ENCODE measurements around the gene CRYZL1. TPM values are rescaled to one million over a fixed set of nuclear protein-coding genes. Genes with fewer than 3 reads are reported as not detected.
"Not testable (repeated sequence)": the region's sequence is repeated elsewhere in the genome, so short reads cannot be mapped to it uniquely, and the experiment has no call there.

The CRYZL1 gene
- total RNA-seq, 1 donor from 2014 or later: 31.8 TPM

DNA sequence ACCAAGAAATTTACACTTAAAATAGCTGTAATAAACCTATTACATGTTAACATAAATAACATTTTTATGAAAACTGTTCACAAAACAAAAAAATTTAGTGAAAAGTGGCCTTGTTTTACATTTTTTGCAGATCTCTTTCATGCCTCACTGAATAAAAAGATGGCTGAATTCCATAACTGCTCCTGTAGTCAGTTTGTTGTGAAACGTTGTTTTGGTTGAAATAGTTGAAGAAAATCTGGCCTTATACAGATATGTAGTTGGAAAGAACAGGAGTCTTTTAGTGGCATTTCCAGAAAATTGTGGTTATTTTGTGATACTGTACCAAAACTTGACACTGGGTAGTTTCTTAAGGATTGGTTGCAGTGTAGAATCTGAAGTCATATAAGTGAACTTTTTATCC lies 18.9 kb upstream of the CRYZL1 start:
- no peak for DNase-seq

DNA sequence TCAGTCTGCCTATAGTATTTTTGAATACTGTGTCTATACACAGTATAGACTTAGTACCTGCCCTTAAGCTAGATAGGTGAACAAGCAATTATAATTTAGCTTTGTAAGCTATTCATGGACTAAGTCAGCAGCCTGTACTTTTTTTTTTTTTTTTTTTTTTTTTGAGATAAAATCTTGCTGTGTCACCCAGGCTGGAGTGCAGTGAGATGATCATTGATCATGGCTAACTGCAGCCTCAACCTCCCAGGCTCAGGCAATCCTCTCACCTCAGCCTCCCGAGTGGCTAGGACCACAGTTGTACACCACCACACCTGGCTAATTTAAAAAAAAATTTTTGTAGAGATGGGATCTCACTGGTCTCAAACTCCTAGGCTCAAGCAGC lies 18.0 kb upstream of the CRYZL1 start:
- no peak for DNase-seq

- DNase-seq: no peak
Observed at GRCh38 chr21:33658919-33659567, 17.5 kb upstream of the CRYZL1 start.

- DNase-seq: peak; percentile 83
Observed at GRCh38 chr21:33657124-33657820, 15.7 kb upstream of the CRYZL1 start.

DNA sequence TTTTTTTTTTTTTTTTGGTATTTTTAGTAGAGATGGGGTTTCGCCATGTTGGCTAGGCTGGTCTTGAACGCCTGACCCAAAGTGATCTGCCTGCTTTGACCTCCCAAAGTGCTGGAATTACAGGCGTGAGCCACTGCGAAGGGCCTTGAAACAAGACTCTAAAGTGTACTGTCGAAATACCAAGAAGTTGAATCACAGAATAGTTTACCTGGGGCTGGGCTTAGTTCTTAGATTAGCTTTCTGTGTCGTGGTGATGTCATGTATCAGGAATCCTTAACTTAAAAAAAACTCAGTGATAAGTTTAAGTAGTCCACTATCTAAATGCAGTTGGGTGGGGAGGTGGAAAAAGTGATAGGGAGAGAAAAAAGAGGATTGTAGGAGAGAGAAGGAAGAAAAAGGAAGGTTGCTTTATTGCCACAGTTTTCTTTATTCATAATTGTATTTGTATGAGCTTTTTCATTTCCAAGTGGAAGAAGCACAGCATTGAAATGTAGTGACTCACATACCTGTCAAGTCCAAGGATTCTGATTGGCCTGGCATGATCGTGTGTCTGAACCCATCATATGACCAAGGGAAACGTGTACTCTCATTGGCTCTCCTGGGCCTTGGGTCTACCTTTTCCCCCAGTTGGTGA lies 14.2 kb upstream of the CRYZL1 start:
- peak; percentile 91 for DNase-seq

DNA sequence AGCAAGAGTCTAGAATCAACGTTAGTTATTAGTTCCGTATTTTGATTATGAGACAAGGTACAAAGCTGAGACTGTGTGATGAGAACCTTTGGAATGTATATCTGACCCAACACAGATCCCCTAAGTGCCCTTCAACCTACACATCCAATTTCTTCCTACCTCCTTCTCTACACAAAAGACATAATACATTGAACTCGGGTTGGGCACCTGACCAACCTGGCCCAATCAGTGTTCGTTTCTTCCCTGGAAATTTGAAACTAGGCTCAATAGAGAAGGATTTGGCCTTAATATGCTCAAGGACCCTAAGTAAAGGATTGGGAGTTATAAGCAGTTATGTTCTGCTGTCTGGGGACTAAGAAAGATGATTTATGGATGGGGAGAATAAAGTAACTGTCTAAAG lies 12.9 kb upstream of the CRYZL1 start:
- DNase-seq: no peak

- no peak for DNase-seq
Observed at GRCh38 chr21:33651965-33652680, 10.6 kb upstream of the CRYZL1 start.

GRCh38 chr21:33650929-33651509 lies 9.5 kb upstream of the CRYZL1 start:
- DNase-seq: no peak

DNA sequence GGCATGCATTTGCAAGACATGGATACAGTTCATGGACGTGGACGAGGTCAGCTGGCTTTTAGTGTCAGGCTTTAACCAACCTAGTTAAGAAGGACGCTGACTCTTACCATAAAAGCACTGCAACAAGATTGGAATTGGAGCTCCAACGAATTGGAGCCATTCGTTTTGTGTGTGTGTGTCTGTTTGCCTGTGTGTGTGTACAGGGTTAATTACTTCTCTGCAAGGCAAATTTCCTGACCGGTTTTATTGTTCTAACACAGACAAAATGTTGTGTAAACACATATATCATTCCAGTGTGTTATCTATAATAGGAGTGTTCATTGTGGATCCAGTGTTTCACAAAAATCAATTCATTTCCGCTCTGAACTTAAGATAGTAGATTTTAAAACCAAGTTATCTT lies 8.7 kb upstream of the CRYZL1 start:
- DNase-seq: no peak

DNA sequence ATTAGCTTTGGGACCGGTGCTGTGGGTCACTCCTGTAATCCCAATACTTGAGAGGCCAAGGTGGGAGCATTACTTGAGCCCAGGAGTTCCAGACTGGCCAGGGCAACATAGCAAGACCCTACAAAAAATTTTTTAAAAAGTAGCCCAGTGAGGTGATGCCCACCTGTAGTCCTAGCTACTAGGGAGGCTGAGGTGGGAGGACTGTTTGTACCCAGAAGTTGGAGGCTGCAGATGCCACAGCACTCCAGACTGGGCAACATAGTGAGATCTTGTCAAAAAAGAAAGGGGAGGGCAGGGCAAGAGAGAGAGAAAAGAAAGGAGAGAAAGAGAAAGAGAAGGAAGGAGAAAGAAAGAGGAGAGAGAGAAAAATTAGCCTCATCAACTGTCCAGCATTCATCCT lies 7.0 kb upstream of the CRYZL1 start:
- no peak for DNase-seq

GRCh38 chr21:33647587-33647986 lies 6.0 kb upstream of the CRYZL1 start:
- DNase-seq: no peak

DNA sequence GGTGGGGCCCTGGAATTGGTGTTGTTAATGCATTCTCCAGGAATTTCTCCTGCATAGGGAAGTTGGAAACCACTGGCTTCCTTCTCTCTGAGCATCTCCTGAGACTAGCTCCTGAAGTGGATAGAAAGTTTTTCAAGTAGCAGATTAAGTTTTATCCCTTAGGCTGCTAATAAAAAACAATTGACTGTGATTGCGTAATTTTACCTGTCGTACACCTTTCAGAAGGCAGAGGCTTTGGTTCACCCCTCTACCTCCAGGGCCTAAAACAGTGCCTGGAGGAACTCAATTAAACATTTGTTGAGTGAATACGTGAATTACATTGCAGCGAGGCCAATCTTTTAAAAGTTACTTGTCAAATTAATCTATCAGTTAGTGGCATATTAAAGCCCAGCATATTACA lies 4.2 kb upstream of the CRYZL1 start:
- DNase-seq: no peak

GRCh38 chr21:33644383-33645074 lies 3.0 kb upstream of the CRYZL1 start:
- DNase-seq: peak; percentile 46

DNA sequence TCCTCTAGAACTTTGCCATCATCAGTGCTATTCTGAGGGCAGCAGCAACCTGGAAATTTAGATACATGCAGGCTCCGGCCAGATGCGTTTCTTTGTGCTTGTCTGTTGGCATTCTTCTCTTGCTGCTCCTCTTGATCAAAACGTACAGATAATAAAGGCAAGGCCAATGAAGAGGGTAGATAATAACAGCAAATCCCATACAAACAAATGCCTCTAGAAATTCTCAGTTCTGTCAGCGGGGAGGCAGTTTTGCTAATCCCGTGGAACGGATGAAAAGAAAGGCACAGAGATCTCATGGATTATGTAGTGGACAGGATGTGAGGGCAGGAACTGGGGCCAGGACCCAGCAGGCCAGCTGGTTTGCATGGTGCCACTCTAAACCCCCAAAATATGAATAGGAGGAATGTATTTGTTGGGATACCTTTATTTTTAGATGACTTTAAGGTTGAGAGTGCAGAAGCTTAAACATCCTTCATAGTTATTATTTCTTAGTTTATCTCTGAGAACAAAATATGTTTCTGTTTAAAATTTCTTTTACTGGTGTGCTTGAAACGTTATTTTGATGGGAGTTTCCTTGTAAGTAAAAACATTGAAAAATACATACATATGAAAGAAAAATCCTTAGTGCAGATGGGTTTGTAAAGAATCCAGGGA lies 2.2 kb upstream of the CRYZL1 start:
- peak; percentile 50 for DNase-seq

GRCh38 chr21:33642896-33643657 lies 1.5 kb upstream of the CRYZL1 start:
- peak; percentile 54 for DNase-seq

DNA sequence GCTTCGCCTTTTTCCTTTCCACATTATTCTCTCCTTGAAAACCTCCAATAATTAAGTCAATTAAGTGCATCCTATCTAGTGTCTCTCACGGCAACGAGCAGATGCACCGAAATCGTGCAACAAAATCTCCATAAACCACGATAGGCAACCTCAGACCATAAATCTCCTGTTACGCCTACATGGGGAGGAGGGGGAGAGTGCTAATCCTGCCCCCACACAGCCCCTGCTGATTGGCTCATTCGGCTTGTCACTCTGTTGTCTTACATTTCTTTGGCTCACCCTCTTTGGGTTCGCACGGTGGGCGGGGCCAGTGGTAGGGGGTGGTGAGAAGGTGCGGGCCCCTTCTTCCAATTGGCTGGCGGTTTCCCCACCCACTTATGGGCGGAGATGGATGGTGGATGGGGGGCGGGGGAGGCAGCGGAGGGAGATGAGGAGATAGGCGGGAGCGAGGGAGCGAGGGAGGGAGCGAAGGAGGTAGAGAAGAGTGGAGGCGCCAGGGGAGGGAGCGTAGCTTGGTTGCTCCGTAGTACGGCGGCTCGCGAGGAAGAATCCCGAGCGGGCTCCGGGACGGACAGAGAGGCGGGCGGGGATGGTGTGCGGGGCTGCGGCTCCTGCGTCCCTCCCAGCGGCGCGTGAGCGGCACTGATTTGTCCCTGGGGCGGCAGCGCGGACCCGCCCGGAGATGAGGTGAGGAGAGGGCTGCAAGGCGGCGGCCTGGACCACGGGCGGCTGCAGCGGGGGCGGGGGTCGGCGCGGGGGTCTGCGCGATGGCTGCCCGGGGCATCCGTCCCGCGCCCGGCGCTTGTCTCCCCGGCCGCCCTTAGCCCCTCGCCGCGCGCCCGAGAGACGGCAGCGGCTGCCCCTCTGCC lies 720 bp upstream of the CRYZL1 start, which contains the start of gene ITSN1:
Gene ITSN1 (plus strand): TSS at position 475 of the 869 bp plus-strand sequence. CDS start 76,328 bp downstream, outside the sequence.
- DNase-seq: peak; percentile 99

DNA sequence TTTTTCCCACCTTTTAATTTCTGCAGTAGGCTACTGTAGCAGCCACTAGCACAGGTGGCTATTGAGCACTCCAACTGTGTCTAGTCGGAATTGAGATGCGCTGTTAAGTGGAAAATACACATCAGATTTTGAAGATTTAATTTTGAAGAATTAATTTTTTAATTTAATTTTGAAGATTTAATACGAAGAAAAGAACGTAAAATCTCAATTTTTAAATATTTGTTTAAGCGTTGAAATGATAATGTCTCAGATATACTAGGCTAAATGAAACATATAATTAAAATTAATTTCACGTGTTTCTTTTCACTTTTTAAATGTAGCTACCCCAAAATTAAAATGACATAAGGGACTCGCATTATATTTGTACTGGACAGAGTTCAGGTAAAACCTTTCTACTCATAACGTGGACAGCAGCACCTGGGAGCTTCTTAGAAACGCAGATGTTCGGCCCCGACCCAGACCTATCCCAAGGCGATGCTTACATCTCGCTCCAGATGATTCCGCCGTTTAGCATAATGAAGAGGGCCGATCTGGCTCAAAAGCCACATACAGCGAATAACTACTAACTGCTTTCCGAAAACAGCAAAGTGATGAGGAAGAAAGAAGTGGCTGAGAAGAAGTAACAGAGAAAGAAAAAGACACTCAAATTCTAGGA lies 717 bp downstream of the CRYZL1 start:
- DNase-seq: peak; percentile 53

- no peak for DNase-seq
Observed at GRCh38 chr21:33634254-33634653, 7.3 kb downstream of the CRYZL1 start.

- DNase-seq: not testable (repeated sequence)
Observed at GRCh38 chr21:33626151-33626550, 15.4 kb downstream of the CRYZL1 start.

Data from dermis blood vessel endothelial cell (primary cell).